Fibroblast of skin of scalp (primary cell): ENCODE measurements around the gene DNAAF5.
"Not testable (repeated sequence)": the region's sequence is repeated elsewhere in the genome, so short reads cannot be mapped to it uniquely, and the experiment has no call there.

Experiments
- DNase-seq: peaks from one replicate; pipeline ENCODE4 v3.0.0-alpha.2; 2013

DNAAF5 gene

GRCh38 chr7:783556-784490 is 57.3 kb downstream of the DNAAF5 start:
- DNase-seq = no peak

- no peak for DNase-seq
These were observed 58.5 kb downstream of the DNAAF5 start for GRCh38 chr7:784971-785370.

GRCh38 chr7:785416-785815 is 58.9 kb downstream of the DNAAF5 start:
- DNase-seq = no peak

GRCh38 chr7:786472-787255 is 60.2 kb downstream of the DNAAF5 start:
- peak; percentile 56 for DNase-seq

- DNase-seq = no peak
These were observed 61.1 kb downstream of the DNAAF5 start for GRCh38 chr7:787332-788240.

GRCh38 chr7:791519-791918 is 65.0 kb downstream of the DNAAF5 start:
- DNase-seq = no peak

GRCh38 chr7:794207-794606 is 67.7 kb downstream of the DNAAF5 start:
- no peak for DNase-seq

- no peak for DNase-seq
These were observed 68.3 kb downstream of the DNAAF5 start for GRCh38 chr7:794671-795329.

- DNase-seq = not testable (repeated sequence)
These were observed 70.1 kb downstream of the DNAAF5 start for GRCh38 chr7:796434-797169.

GRCh38 chr7:798921-799470 is 72.5 kb downstream of the DNAAF5 start:
- no peak for DNase-seq

- no peak for DNase-seq
These were observed 74.2 kb downstream of the DNAAF5 start for GRCh38 chr7:800692-801091.

GRCh38 chr7:801351-801750 is 74.9 kb downstream of the DNAAF5 start:
- DNase-seq = not testable (repeated sequence)

- DNase-seq = no peak
These were observed 75.5 kb downstream of the DNAAF5 start for GRCh38 chr7:801940-802381.

- DNase-seq = no peak
These were observed 76.2 kb downstream of the DNAAF5 start for GRCh38 chr7:802500-803242.

GRCh38 chr7:803243-803635 is 76.7 kb downstream of the DNAAF5 start:
- no peak for DNase-seq

- not testable (repeated sequence) for DNase-seq
These were observed 77.3 kb downstream of the DNAAF5 start for GRCh38 chr7:803796-804195.

- DNase-seq = no peak
These were observed 78.8 kb downstream of the DNAAF5 start for GRCh38 chr7:805261-805660.

GRCh38 chr7:815284-816216 is 89.1 kb downstream of the DNAAF5 start:
- DNase-seq = peak; percentile 25

- DNase-seq = peak; percentile 98
These were observed 89.8 kb downstream of the DNAAF5 start for GRCh38 chr7:816300-816750.
